Left forelimb (tissue), 1 donor: ENCODE data around the gene SAE1.
"Not testable (repeated sequence)": the region's sequence is repeated elsewhere in the genome, so short reads cannot be mapped to it uniquely, and the experiment has no call there.

Experiments
- DNase-seq: peaks from one replicate; pipeline ENCODE4 v3.0.0-alpha.2; 2018; ENCODE audit warnings: low spot score

SAE1 gene

GRCh38 chr19:47130589-47131227, at the start of gene SAE1:
Gene SAE1 (plus strand): TSS chr19:47130835. CDS start chr19:47130931, 96 bp downstream.
- DNase-seq: peak; percentile 99

GRCh38 chr19:47081095-47081494, 49.5 kb upstream of the SAE1 start:
- no peak for DNase-seq

GRCh38 chr19:47082493-47082892, 48.1 kb upstream of the SAE1 start:
- DNase-seq: no peak

GRCh38 chr19:47084879-47085439, 45.7 kb upstream of the SAE1 start:
- DNase-seq: no peak

- no peak for DNase-seq
Observed at GRCh38 chr19:47086280-47086679, 44.4 kb upstream of the SAE1 start.

GRCh38 chr19:47089767-47090350, 40.8 kb upstream of the SAE1 start:
- DNase-seq: no peak

GRCh38 chr19:47093254-47093653, 37.4 kb upstream of the SAE1 start:
- no peak for DNase-seq

GRCh38 chr19:47093841-47094240, 36.8 kb upstream of the SAE1 start:
- no peak for DNase-seq

GRCh38 chr19:47094557-47095475, 35.8 kb upstream of the SAE1 start:
- no peak for DNase-seq

GRCh38 chr19:47095476-47096099, 35.0 kb upstream of the SAE1 start:
- DNase-seq: no peak

GRCh38 chr19:47096100-47096704, 34.4 kb upstream of the SAE1 start:
- no peak for DNase-seq

- DNase-seq: no peak
Observed at GRCh38 chr19:47096721-47097120, 33.9 kb upstream of the SAE1 start.

GRCh38 chr19:47097396-47098201, 33.0 kb upstream of the SAE1 start:
- DNase-seq: no peak

GRCh38 chr19:47098608-47099007, 32.0 kb upstream of the SAE1 start:
- no peak for DNase-seq

- no peak for DNase-seq
Observed at GRCh38 chr19:47099576-47100050, 31.0 kb upstream of the SAE1 start.

- DNase-seq: no peak
Observed at GRCh38 chr19:47100290-47100689, 30.3 kb upstream of the SAE1 start.

- not testable (repeated sequence) for DNase-seq
Observed at GRCh38 chr19:47101116-47101515, 29.5 kb upstream of the SAE1 start.

GRCh38 chr19:47102346-47103060, 28.1 kb upstream of the SAE1 start:
- DNase-seq: no peak

- no peak for DNase-seq
Observed at GRCh38 chr19:47104680-47105079, 26.0 kb upstream of the SAE1 start.

- DNase-seq: no peak
Observed at GRCh38 chr19:47105874-47106273, 24.8 kb upstream of the SAE1 start.
